HepG2 (cell line): ENCODE results near the gene NPC1. TPM values are rescaled to one million over a fixed set of nuclear protein-coding genes. Genes with fewer than 3 reads are reported as not detected.

ENCODE experiments used
- ATAC-seq: fragments of 200-7000 bp; cut with Tn5 transposase; 3 replicates; pipeline ENCODE4 v1.9.1; 2020; ENCODE audit warnings: mild to moderate bottlenecking, moderate library complexity
- BruUV-seq: library from RNA; stranded (reverse); fragments of 400-500 nt; replicated peaks from 2 replicates; lab custom pipeline; 2021; lab: Mats Ljungman, UMichigan
- CTCF ChIA-PET: fragments of 300-600 bp; formaldehyde crosslinking; extraction: SDS; loops from one replicate; lab custom pipeline; 2021; ENCODE audit warnings: low total read pairs, inconsistent platforms, low intra/inter-chr PET ratio; lab: Yijun Ruan, JAX
- POLR2A ChIA-PET: fragments of 350-600 bp; sonication (Branson Sonifier 250); formaldehyde crosslinking; loops from one replicate; lab custom pipeline; 2020; ENCODE audit warnings: antibody characterized with exemption, inconsistent platforms; lab: Yijun Ruan, JAX
- DNase-seq: peaks from one replicate; pipeline ENCODE4 v3.0.0-alpha.2; 2015; ENCODE audit warnings: low spot score
- FAIRE-seq: peaks from 3 replicates; lab custom pipeline; 2011; peaks lifted over from hg19 to GRCh38; lab: Jason Lieb, UNC
- H2AFZ ChIP-seq: one replicate; pipeline ENCODE4 v1.6.1; 2011; ENCODE audit warnings: low read length, inconsistent platforms
- H3K27ac ChIP-seq: fragments of 300-600 bp; 3 replicates; pipeline ENCODE4 v1.8.0; 2011; ENCODE audit warnings: mixed run types, mild to moderate bottlenecking, mixed read lengths, low read length, inconsistent platforms; ENCODE audit not compliant: insufficient read depth; ENCODE audit errors: extremely low read length
- H3K27me3 ChIP-seq, 2 experiments: fragments of 200-600 bp in 1 of 2; 2 replicates in 1 of 2; 3 replicates in 1 of 2; pipeline versions ENCODE4 v1.6.0 to v1.8.0; 2011; ENCODE audit warnings: low read length in 2 of 2, mild to moderate bottlenecking in 2 of 2, moderate library complexity in 2 of 2, inconsistent platforms in 1 of 2; ENCODE audit not compliant: insufficient read depth in 2 of 2, control insufficient read depth in 1 of 2
- H3K36me3 ChIP-seq, 2 experiments: fragments of 200-600 bp in 1 of 2; replicated peaks in 1 of 2; 2 replicates in 1 of 2; 3 replicates in 1 of 2; pipeline versions ENCODE4 v1.5.1 to v1.8.0; 2011; ENCODE audit warnings: low read length in 2 of 2, inconsistent platforms in 1 of 2; ENCODE audit not compliant: insufficient read depth in 2 of 2, control insufficient read depth in 1 of 2
- H3K4me1 ChIP-seq: 2 replicates; pipeline ENCODE4 v1.5.1; 2012; ENCODE audit warnings: low read length, inconsistent platforms; ENCODE audit not compliant: insufficient read depth
- H3K4me2 ChIP-seq: 2 replicates; pipeline ENCODE4 v1.6.0; 2011; ENCODE audit warnings: low read depth, low read length, inconsistent platforms
- H3K4me3 ChIP-seq, 3 experiments: fragments of 200-600 bp in 1 of 3; sonication (generic), shearing (Covaris generic) in 1 of 3; replicated peaks in 1 of 3; 2 replicates each; pipeline ENCODE4 v1.5.1; 2011 to 2016; ENCODE audit warnings: low read length in 3 of 3, inconsistent platforms in 2 of 3, low read depth in 2 of 3, mild to moderate bottlenecking in 2 of 3, control low read depth in 1 of 3, mixed read lengths in 1 of 3; ENCODE audit not compliant: insufficient read depth in 1 of 3
- H3K79me2 ChIP-seq: one replicate; pipeline ENCODE4 v1.6.1; 2011; ENCODE audit warnings: low read length, inconsistent platforms; ENCODE audit not compliant: insufficient read depth
- H3K9ac ChIP-seq: 2 replicates; pipeline ENCODE4 v1.6.0; 2011; ENCODE audit warnings: mild to moderate bottlenecking, low read depth, low read length, inconsistent platforms; ENCODE audit not compliant: insufficient read depth
- H3K9me3 ChIP-seq: 2 replicates; pipeline ENCODE4 v1.5.1; 2012; ENCODE audit warnings: mild to moderate bottlenecking, low read length
- H4K20me1 ChIP-seq: 2 replicates; pipeline ENCODE4 v1.6.0; 2011; ENCODE audit warnings: inconsistent platforms, mild to moderate bottlenecking, low read length, moderate library complexity; ENCODE audit not compliant: insufficient read depth
- BHLHE40 ChIP-seq: IDR thresholded peaks from 2 replicates; pipeline ENCODE4 v1.6.1; 2011; ENCODE audit warnings: low read length, improper control_type of control experiment
- FOXJ3 ChIP-seq: sonication (generic); formaldehyde crosslinking; IDR thresholded peaks from 2 replicates; pipeline ENCODE4 v1.4.0; 2020; ENCODE audit warnings: missing genetic modification reagents, mild to moderate bottlenecking, borderline replicate concordance
- GZF1 ChIP-seq: sonication (generic); formaldehyde crosslinking; IDR thresholded peaks from 2 replicates; pipeline ENCODE4 v1.5.1; 2020; ENCODE audit warnings: mild to moderate bottlenecking, missing genetic modification reagents
- HMG20A ChIP-seq: IDR thresholded peaks from 2 replicates; pipeline ENCODE4 v1.6.1; 2016; ENCODE audit warnings: borderline replicate concordance
- KAT8 ChIP-seq: IDR thresholded peaks from 2 replicates; pipeline ENCODE4 v1.6.1; 2016; ENCODE audit warnings: missing genetic modification reagents, missing compliant biosample characterization
- PPARG ChIP-seq: conservative IDR thresholded peaks from 2 replicates; pipeline ENCODE4 v1.6.1; 2016; ENCODE audit warnings: missing biosample characterization, missing genetic modification reagents
- SAP130 ChIP-seq: IDR thresholded peaks from 2 replicates; pipeline ENCODE4 v1.6.1; 2016; ENCODE audit warnings: low read depth
- ZNF326 ChIP-seq: sonication (generic); formaldehyde crosslinking; IDR thresholded peaks from 2 replicates; pipeline ENCODE4 v1.4.0; 2020; ENCODE audit warnings: missing genetic modification reagents, borderline replicate concordance
- ZNF33B ChIP-seq: sonication (generic); formaldehyde crosslinking; IDR thresholded peaks from 2 replicates; pipeline ENCODE4 v1.5.1; 2020; ENCODE audit warnings: mild to moderate bottlenecking, missing genetic modification reagents
- ZNF614 ChIP-seq: IDR thresholded peaks from 2 replicates; pipeline ENCODE4 v1.6.1; 2018; ENCODE audit warnings: missing biosample characterization, missing genetic modification reagents, inconsistent platforms, borderline replicate concordance
- ZNF772 ChIP-seq: sonication (generic); formaldehyde crosslinking; IDR thresholded peaks from 2 replicates; pipeline ENCODE4 v1.5.0; 2020; ENCODE audit warnings: mild to moderate bottlenecking, missing genetic modification reagents
- WGBS: methylation state at CpG from one replicate; pipeline ENCODE4 v1.1.6; 2017; ENCODE audit warnings: low lambda C conversion rate; 5-methylcytosine and 5-hydroxymethylcytosine counted together
- in situ Hi-C: cut with HindIII; loops from 2 replicates; pipeline ENCODE4 v1.10.0; 2017; ENCODE audit warnings: low pct_unique_long_range_greater_than_20kb; ENCODE audit not compliant: extremely low pct_ligation_motif_present
- intact Hi-C: fragments of 100-400 bp; cut with micrococcal nuclease; formaldehyde crosslinking; loops from one replicate; pipeline ENCODE4 v1.10.0; 2022; ENCODE audit not compliant: unreplicated experiment
- polyA plus RNA-seq, 8 experiments: library from polyadenylated mRNA; depleted of rRNA in 3 of 8; stranded (reverse) in 7 of 8; unstranded in 1 of 8; fragments of >200 nt; fragmentation: Illumina TruSeq in 4 of 8; extraction: Trizol in 4 of 8; gene quantifications; 2 replicates each; pipeline versions ENCODE4 v1.2.1 to v1.2.3, GENCODE V29; 2011 to 2016; ENCODE audit warnings: low read depth in 4 of 8, missing spikeins in 1 of 8, mixed read lengths in 1 of 8; ENCODE audit not compliant: insufficient read depth in 1 of 8
- total RNA-seq, 5 experiments: library from RNA; depleted of rRNA; stranded (reverse); fragments of >200 nt; fragmentation: Illumina TruSeq; extraction: Trizol; gene quantifications; 2 replicates each; pipeline ENCODE4 v1.2.3, GENCODE V29; 2016; ENCODE audit warnings: low read depth in 1 of 5
- TF ChIP-seq, protein P1 (sequence below): sonication (generic); formaldehyde crosslinking; IDR thresholded peaks from 2 replicates; pipeline ENCODE4 v1.4.0; 2020; ENCODE audit warnings: low read depth, mild to moderate bottlenecking, missing genetic modification reagents
- TF ChIP-seq, protein P2 (sequence below): sonication (generic); formaldehyde crosslinking; IDR thresholded peaks from 2 replicates; pipeline ENCODE4 v1.4.0; 2020; ENCODE audit warnings: mild to moderate bottlenecking, missing genetic modification reagents
- TF ChIP-seq, protein P3 (sequence below): sonication (generic); formaldehyde crosslinking; IDR thresholded peaks from 2 replicates; pipeline ENCODE4 v1.9.0; 2021; ENCODE audit warnings: mild to moderate bottlenecking, missing genetic modification reagents

NPC1 gene
- total and polyA plus RNA-seq, 2 of the 13 experiments (the other 11 are each of a cell fraction or from before 2014, with no cell fraction given): 46.5 to 114 TPM

DNA sequence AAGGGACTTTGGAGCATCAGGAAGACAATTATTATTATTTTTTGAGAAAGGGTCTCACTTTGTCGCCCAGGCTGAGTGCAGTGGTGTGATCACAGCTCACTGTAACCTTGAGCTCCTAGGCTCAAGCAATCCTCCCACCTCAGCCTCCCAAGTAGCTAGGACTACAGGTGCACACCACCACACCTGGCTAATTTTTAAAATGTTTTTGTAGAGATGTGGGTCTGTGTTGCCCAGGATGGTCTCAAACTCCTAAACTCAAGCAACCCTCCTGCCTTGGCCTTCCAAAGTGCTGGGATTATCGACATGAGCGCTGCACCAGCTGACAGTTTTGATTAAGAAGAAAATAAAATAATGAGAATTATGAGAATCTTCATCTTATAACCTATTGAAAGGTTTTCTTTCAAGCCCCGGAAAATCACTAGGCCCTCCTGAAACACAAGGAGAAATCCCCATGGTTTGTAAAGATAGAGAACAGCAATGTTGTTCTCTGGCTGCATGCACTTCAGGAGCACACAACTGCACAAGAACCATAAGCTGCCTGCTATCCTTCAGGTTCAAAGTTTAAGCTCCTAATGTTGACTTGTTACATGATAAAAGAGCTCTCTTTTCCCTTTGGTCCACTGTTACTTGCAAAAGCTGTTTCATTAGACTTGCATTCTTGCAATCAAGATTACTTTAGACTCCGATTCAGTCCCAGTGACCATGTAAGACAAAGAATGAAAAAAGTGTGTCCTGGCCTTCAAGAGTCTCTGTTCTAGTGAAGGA lies 16.8 kb downstream of the NPC1 start:
- Histone ChIP-seq H2AFZ (no peak overlapping the region), H3K4me2 (peak overlapping the region; percentile 65), H3K4me1 (peaks cover 70% of the 10 kb centered on the region), H3K9ac (0 out of 2 replicates have a peak overlapping the region, but pooled peaks have one; percentile 21), H3K27me3 (no peaks in the 10 kb centered on the region), H3K27ac (peak overlapping the region; percentile 72), H3K9me3 (no peaks in the 10 kb centered on the region), H4K20me1 (peaks cover 3% of the 10 kb centered on the region; the same call in 1 of the 2 replicates), H3K4me3 (no peak overlapping the region; a peak in 1 of 6 replicates), H3K79me2 (peaks cover 23% of the 10 kb centered on the region), H3K36me3 (peaks cover 10 to 51% of the 10 kb centered on the region in 2 experiments)
- DNase-seq: peak; percentile 82
- intact Hi-C loops (loop anchor here (1.0 kb wide), 1 partner anchor 13 kb away; no protein-coding TSS in a partner anchor), in situ Hi-C loops (no loop called here)
- FAIRE-seq: peak; percentile 76
- WGBS: 63% methylated on average over 5 of the region's 5 CpGs
- BruUV-seq: no TSS peak
- ChIA-PET POLR2A (interaction anchor here (0.7 to 2.0 kb wide), 7 partner anchors 10 to 22 kb away, joined by 3 to 16 read pairs (median 7); partner anchors contain the start of gene NPC1), CTCF (no interaction called here)
- peak; percentile 83 for ATAC-seq
- TF ChIP-seq KAT8 (CRISPR knock-in tag) (peak; percentile 47; the same call in 1 of the 2 replicates), PPARG (CRISPR knock-in tag) (peak; percentile 93), ZNF33B (CRISPR knock-in tag) (no peak), HMG20A (CRISPR knock-in tag) (peak; percentile 72; the same call in 1 of the 2 replicates), GZF1 (no peak), FOXJ3 (CRISPR knock-in tag) (peak; percentile 51; the same call in 1 of the 2 replicates), ZNF772 (CRISPR knock-in tag) (no peak), BHLHE40 (no peak), ZNF326 (CRISPR knock-in tag) (no peak), SAP130 (CRISPR knock-in tag) (peak; percentile 77), ZNF614 (CRISPR knock-in tag) (peak; percentile 76; the same call in 1 of the 2 replicates)
- TF ChIP-seq, protein P1, sequence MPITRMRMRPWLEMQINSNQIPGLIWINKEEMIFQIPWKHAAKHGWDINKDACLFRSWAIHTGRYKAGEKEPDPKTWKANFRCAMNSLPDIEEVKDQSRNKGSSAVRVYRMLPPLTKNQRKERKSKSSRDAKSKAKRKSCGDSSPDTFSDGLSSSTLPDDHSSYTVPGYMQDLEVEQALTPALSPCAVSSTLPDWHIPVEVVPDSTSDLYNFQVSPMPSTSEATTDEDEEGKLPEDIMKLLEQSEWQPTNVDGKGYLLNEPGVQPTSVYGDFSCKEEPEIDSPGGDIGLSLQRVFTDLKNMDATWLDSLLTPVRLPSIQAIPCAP: no peak
- TF ChIP-seq, protein P2, sequence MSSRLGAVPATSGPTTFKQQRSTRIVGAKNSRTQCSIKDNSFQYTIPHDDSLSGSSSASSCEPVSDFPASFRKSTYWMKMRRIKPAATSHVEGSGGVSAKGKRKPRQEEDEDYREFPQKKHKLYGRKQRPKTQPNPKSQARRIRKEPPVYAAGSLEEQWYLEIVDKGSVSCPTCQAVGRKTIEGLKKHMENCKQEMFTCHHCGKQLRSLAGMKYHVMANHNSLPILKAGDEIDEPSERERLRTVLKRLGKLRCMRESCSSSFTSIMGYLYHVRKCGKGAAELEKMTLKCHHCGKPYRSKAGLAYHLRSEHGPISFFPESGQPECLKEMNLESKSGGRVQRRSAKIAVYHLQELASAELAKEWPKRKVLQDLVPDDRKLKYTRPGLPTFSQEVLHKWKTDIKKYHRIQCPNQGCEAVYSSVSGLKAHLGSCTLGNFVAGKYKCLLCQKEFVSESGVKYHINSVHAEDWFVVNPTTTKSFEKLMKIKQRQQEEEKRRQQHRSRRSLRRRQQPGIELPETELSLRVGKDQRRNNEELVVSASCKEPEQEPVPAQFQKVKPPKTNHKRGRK: no peak
- TF ChIP-seq, protein P3, sequence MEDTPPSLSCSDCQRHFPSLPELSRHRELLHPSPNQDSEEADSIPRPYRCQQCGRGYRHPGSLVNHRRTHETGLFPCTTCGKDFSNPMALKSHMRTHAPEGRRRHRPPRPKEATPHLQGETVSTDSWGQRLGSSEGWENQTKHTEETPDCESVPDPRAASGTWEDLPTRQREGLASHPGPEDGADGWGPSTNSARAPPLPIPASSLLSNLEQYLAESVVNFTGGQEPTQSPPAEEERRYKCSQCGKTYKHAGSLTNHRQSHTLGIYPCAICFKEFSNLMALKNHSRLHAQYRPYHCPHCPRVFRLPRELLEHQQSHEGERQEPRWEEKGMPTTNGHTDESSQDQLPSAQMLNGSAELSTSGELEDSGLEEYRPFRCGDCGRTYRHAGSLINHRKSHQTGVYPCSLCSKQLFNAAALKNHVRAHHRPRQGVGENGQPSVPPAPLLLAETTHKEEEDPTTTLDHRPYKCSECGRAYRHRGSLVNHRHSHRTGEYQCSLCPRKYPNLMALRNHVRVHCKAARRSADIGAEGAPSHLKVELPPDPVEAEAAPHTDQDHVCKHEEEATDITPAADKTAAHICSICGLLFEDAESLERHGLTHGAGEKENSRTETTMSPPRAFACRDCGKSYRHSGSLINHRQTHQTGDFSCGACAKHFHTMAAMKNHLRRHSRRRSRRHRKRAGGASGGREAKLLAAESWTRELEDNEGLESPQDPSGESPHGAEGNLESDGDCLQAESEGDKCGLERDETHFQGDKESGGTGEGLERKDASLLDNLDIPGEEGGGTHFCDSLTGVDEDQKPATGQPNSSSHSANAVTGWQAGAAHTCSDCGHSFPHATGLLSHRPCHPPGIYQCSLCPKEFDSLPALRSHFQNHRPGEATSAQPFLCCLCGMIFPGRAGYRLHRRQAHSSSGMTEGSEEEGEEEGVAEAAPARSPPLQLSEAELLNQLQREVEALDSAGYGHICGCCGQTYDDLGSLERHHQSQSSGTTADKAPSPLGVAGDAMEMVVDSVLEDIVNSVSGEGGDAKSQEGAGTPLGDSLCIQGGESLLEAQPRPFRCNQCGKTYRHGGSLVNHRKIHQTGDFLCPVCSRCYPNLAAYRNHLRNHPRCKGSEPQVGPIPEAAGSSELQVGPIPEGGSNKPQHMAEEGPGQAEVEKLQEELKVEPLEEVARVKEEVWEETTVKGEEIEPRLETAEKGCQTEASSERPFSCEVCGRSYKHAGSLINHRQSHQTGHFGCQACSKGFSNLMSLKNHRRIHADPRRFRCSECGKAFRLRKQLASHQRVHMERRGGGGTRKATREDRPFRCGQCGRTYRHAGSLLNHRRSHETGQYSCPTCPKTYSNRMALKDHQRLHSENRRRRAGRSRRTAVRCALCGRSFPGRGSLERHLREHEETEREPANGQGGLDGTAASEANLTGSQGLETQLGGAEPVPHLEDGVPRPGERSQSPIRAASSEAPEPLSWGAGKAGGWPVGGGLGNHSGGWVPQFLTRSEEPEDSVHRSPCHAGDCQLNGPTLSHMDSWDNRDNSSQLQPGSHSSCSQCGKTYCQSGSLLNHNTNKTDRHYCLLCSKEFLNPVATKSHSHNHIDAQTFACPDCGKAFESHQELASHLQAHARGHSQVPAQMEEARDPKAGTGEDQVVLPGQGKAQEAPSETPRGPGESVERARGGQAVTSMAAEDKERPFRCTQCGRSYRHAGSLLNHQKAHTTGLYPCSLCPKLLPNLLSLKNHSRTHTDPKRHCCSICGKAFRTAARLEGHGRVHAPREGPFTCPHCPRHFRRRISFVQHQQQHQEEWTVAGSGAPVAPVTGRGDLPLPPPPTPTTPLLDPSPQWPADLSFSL: peak; percentile 61; the same call in 1 of the 2 replicates
